ENCODE results near the gene RRP15. TPM values are rescaled to one million over a fixed set of nuclear protein-coding genes. Genes with fewer than 3 reads are reported as not detected.

Gene RRP15
- total RNA-seq, 6 donors from 2014 or later = 1.0 to 16.9 (median 11.6) TPM

DNA sequence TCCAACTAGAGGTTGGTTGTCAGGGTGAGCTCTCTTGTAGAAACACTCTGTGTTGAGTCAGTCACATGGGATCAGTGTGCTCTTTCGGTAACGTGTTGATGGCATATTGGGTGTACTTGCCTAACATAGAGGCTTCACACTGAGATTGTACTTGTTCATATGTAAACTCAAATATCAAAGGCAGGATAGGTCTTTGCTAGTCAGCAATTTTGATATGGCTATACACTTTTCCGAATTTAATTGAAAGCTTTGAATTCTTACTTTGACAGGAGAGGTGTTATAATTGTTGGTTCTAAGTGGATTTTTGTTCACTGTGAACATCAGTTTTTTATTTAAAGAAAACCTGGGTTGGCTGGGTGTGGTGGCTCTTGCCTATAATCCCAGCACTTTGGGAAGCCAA is 43.7 kb downstream of the RRP15 start:
- Histone ChIP-seq H3K9me3 (no peaks in the 10 kb centered on the region), H3K36me3 (peaks cover 0 to 20% (median 7%) of the 10 kb centered on the region in 4 donors), H3K4me3 (no peak overlapping the region), H3K4me1 (no peaks in the 10 kb centered on the region), H3K27ac (no peak overlapping the region), H3K27me3 (no peaks in the 10 kb centered on the region)
- DNase-seq (no peak), ATAC-seq (ENCODE audit: low FRiP score in 2 of 2) (no peak)
- TF ChIP-seq EP300 (IDR thresholded peaks at IDR 0.05) = no peak
- TF ChIP-seq POLR2AphosphoS5 (IDR thresholded peaks at IDR 0.05) = no peak
- no peak for TF ChIP-seq POLR2A (IDR thresholded peaks at IDR 0.05)
- TF ChIP-seq, protein P1, sequence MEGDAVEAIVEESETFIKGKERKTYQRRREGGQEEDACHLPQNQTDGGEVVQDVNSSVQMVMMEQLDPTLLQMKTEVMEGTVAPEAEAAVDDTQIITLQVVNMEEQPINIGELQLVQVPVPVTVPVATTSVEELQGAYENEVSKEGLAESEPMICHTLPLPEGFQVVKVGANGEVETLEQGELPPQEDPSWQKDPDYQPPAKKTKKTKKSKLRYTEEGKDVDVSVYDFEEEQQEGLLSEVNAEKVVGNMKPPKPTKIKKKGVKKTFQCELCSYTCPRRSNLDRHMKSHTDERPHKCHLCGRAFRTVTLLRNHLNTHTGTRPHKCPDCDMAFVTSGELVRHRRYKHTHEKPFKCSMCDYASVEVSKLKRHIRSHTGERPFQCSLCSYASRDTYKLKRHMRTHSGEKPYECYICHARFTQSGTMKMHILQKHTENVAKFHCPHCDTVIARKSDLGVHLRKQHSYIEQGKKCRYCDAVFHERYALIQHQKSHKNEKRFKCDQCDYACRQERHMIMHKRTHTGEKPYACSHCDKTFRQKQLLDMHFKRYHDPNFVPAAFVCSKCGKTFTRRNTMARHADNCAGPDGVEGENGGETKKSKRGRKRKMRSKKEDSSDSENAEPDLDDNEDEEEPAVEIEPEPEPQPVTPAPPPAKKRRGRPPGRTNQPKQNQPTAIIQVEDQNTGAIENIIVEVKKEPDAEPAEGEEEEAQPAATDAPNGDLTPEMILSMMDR (IDR thresholded peaks at IDR 0.05) = no peak
- 79 to 87% methylated on average over 3 of the region's 3 CpGs for WGBS, 2 donors

DNA sequence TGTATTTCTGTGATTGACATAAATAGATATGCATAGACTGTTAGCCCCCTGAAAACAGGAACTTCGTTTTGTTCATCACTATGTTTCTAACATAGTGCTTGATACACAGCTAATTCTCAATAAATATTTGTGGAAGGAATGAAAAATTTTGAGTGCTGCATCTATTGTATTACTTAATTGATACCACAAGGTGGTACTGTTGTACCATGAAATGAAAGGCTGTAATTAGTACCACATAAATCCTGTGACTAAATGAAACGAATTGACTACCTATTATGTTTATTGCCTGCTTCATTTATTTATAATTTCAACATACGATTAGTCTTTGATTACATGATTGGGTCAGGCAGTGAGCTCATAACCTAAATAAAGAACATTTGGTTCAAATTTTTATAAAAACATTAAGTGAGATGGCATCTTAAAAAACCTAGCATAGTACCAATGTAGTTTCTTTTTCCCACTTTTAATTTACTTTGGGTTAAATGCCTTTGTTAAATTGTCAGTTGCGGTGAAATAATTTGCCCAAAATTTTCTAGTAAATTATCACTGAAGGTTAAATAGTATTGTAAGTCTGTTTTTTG is 45.0 kb downstream of the RRP15 start:
- no peak overlapping the region for H3K4me3 ChIP-seq
- WGBS, 2 donors = 24 to 26% methylated on average over 4 of the region's 4 CpGs
- TF ChIP-seq POLR2AphosphoS5 (IDR thresholded peaks at IDR 0.05) = no peak
- TF ChIP-seq, protein P1 (IDR thresholded peaks at IDR 0.05) = peak; percentile 35 to 76 (median 68)

DNA sequence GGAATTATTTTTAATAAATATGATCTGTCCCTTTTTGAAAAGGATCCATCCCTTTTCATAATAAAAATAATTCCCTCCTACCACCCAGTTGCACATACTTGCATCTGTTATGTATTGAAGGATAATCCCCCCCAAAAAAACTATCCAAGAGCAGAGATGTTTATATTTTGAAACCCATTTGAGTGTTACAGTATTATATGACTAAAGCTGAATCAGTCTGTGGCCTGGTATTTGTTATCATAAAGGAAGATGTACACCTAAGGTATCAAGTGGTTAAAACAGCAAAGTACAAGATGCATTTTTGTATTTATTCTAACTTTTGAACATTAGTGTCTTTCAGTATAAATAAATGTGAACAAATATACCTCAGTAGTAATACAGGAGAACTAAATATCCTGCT is 47.3 kb downstream of the RRP15 start:
- Histone ChIP-seq H3K4me3 (no peak overlapping the region), H3K27me3 (no peaks in the 10 kb centered on the region), H3K9me3 (no peaks in the 10 kb centered on the region), H3K4me1 (no peaks in the 10 kb centered on the region), H3K27ac (no peak overlapping the region), H3K36me3 (peaks cover 0 to 4% (median 0%) of the 10 kb centered on the region in 4 donors)
- TF ChIP-seq, protein P1 (IDR thresholded peaks at IDR 0.05) = no peak
- TF ChIP-seq POLR2A (IDR thresholded peaks at IDR 0.05) (no peak), POLR2AphosphoS5 (IDR thresholded peaks at IDR 0.05) (no peak), EP300 (IDR thresholded peaks at IDR 0.05) (no peak)
- no peak for ATAC-seq (ENCODE audit: low FRiP score in 2 of 2)
- no peak for DNase-seq

More for the DNA sequence above, 45.0 kb downstream of the RRP15 start:
- Histone ChIP-seq H3K9me3 (no peaks in the 10 kb centered on the region), H3K4me1 (no peaks in the 10 kb centered on the region), H3K27me3 (no peaks in the 10 kb centered on the region), H3K36me3 (peaks cover 0 to 8% (median 0%) of the 10 kb centered on the region in 4 donors), H3K27ac (no peak overlapping the region)
- ATAC-seq (ENCODE audit: low FRiP score in 2 of 2) (peak in 1 of 2 donors; percentile 78), DNase-seq (no peak)

DNA sequence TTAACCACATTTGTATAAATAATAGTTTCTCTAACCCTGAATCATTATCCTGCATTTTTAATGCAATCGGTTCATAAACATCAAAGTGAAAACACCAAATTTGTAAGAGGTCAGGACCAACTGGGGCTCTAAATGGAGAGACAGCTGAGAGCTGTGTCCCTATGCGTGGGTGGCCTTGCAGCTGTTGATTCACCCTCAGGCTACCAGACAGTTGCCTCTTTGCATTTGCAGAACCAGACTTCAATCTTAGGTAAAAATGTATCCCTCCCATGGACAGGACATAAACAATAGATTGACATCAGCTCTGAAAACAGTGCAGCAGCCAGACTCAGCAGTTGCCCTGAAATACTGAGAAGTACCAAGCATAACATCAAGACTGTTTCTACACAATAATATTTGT is 51.2 kb downstream of the RRP15 start:
- WGBS, 2 donors = 82 to 90% methylated on average over 2 of the region's 2 CpGs
- TF ChIP-seq POLR2A (IDR thresholded peaks at IDR 0.05) (no peak), POLR2AphosphoS5 (IDR thresholded peaks at IDR 0.05) (no peak), EP300 (IDR thresholded peaks at IDR 0.05) (no peak)
- TF ChIP-seq, protein P1 (IDR thresholded peaks at IDR 0.05) = no peak
- H3K27me3 ChIP-seq = no peaks in the 10 kb centered on the region
- H3K27ac ChIP-seq = no peak overlapping the region
- H3K36me3 ChIP-seq = no peaks in the 10 kb centered on the region
- DNase-seq (no peak), ATAC-seq (ENCODE audit: low FRiP score in 2 of 2) (no peak)
- no peak overlapping the region for H3K4me3 ChIP-seq
- H3K4me1 ChIP-seq = no peaks in the 10 kb centered on the region
- no peaks in the 10 kb centered on the region for H3K9me3 ChIP-seq

DNA sequence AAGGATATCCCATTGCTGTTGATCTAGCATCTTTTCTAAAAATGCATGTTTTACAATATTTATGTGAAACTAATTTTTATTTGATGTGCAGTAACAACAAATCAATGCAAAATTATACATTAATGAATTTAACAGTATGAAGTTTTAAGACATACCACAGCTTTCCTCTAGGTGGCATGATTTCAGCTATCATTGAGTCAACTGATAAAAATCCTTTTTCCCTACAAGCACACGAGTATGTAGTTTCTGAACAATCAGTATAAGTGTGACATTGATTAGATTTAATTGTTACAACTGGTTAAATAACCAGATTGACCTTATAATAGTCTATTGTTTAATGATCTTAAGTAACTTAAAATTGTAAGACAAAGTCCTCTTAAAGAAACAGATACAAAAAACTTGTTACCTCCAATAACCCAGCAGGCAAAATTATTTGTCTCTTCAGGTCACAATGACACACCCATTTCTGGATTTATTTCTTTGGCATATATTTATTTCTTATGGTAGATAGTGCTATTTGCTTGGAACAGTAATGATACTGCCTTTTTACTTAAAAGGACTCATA is 54.3 kb downstream of the RRP15 start:
- TF ChIP-seq POLR2AphosphoS5 (IDR thresholded peaks at IDR 0.05) = no peak
- no peak for TF ChIP-seq EP300 (IDR thresholded peaks at IDR 0.05)
- TF ChIP-seq POLR2A (IDR thresholded peaks at IDR 0.05) = no peak
- TF ChIP-seq, protein P1 (IDR thresholded peaks at IDR 0.05) = peak; percentile 37 to 72 (median 68)
- Histone ChIP-seq H3K36me3 (no peaks in the 10 kb centered on the region), H3K4me1 (no peaks in the 10 kb centered on the region), H3K4me3 (no peak overlapping the region), H3K27me3 (no peaks in the 10 kb centered on the region), H3K27ac (no peak overlapping the region), H3K9me3 (no peaks in the 10 kb centered on the region)
- DNase-seq (no peak), ATAC-seq (ENCODE audit: low FRiP score in 2 of 2) (peak in 1 of 2 donors; percentile 69)
- WGBS, 2 donors = 0 to 4% methylated on average over 1 of the region's 1 CpG
